ENCODE results near the gene HCN4. TPM values are rescaled to one million over a fixed set of nuclear protein-coding genes. Genes with fewer than 3 reads are reported as not detected.

Gene HCN4
- total RNA-seq, 1 donor from 2014 or later, result 0.06 TPM

DNA sequence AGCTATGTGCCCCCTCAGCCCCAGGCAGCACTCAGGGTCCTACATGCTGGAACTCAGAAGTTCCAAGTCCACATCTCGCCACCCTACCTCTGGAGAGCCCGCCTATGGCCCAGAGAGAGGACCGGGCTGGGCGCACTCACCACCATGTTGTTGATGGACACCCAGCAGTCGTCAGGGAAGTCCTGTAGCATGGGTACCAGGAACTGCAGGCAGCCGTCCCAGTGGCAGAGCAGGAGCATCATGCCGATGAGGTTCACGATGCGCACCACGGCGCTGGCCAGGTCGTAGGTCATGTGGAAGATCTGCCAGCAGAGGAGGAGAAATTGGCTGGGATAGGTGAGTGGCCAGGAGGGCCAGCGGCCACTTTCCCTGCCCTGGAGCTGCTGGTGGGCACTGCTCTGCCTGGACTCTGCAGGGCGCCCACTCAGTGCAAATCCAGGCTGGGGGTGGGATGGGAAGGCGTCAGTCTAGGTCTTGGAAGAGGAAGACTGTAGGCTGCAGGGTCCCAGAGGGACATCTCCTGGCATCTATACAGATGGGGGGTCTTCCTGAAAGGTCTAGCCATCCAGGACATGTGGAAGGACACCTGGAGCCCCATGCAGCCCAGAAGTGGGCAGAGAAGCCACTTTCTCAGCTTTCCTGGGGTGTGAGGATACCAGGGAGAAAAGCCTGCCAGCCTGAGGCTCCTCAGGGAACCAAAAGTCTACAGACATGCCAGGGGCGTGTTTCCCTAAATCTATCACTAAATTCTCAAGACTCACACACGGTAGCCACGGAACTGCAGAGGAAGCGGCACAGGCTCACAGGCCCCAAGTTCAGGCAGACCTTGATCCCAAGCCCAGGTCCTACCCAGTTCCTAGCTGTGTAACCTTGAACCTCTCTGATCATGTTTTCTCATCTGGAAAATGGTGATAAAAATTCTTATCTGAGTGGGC, 36.5 kb downstream of the HCN4 start:
- Histone ChIP-seq H3K36me3 (no peaks in the 10 kb centered on the region), H3K4me1 (no peaks in the 10 kb centered on the region), H3K27me3 (no peaks in the 10 kb centered on the region), H3K9me3 (no peaks in the 10 kb centered on the region), H3K4me3 (no peak overlapping the region), H3K27ac (no peak overlapping the region)
- TF ChIP-seq, protein P1, sequence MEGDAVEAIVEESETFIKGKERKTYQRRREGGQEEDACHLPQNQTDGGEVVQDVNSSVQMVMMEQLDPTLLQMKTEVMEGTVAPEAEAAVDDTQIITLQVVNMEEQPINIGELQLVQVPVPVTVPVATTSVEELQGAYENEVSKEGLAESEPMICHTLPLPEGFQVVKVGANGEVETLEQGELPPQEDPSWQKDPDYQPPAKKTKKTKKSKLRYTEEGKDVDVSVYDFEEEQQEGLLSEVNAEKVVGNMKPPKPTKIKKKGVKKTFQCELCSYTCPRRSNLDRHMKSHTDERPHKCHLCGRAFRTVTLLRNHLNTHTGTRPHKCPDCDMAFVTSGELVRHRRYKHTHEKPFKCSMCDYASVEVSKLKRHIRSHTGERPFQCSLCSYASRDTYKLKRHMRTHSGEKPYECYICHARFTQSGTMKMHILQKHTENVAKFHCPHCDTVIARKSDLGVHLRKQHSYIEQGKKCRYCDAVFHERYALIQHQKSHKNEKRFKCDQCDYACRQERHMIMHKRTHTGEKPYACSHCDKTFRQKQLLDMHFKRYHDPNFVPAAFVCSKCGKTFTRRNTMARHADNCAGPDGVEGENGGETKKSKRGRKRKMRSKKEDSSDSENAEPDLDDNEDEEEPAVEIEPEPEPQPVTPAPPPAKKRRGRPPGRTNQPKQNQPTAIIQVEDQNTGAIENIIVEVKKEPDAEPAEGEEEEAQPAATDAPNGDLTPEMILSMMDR (IDR thresholded peaks at IDR 0.05), result no peak
- intact Hi-C loops (cut with DNase I), result no loop called here
- ATAC-seq (no peak), DNase-seq (peak; percentile 60)

DNA sequence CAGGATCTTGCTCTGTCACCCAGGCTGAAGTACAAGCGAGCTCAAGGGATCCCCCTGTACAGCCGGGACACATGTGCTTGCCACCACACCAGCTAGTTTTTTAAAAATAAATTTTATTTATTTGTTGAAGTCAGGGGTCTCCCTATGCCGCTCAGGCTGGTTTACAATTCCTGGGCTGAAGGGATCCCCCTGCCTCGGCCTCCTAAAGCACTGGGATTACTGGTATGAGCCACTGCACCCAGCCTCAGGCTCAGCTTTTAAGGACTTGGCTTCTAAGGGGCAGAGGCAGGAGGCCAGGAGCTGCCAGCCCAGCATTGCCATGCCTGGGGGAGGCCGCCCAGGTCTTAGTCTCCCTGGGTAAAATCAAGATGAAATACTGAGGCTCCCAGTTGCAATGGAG, 37.3 kb downstream of the HCN4 start:
- intact Hi-C loops (cut with DNase I), result no loop called here
- H3K36me3 ChIP-seq, result no peaks in the 10 kb centered on the region
- H3K4me3 ChIP-seq, result no peak overlapping the region
- H3K9me3 ChIP-seq, result no peaks in the 10 kb centered on the region
- H3K27me3 ChIP-seq, result no peaks in the 10 kb centered on the region
- no peaks in the 10 kb centered on the region for H3K4me1 ChIP-seq
- ATAC-seq (no peak), DNase-seq (peak; percentile 32)
- TF ChIP-seq, protein P1 (IDR thresholded peaks at IDR 0.05), result no peak
- H3K27ac ChIP-seq, result no peak overlapping the region

DNA sequence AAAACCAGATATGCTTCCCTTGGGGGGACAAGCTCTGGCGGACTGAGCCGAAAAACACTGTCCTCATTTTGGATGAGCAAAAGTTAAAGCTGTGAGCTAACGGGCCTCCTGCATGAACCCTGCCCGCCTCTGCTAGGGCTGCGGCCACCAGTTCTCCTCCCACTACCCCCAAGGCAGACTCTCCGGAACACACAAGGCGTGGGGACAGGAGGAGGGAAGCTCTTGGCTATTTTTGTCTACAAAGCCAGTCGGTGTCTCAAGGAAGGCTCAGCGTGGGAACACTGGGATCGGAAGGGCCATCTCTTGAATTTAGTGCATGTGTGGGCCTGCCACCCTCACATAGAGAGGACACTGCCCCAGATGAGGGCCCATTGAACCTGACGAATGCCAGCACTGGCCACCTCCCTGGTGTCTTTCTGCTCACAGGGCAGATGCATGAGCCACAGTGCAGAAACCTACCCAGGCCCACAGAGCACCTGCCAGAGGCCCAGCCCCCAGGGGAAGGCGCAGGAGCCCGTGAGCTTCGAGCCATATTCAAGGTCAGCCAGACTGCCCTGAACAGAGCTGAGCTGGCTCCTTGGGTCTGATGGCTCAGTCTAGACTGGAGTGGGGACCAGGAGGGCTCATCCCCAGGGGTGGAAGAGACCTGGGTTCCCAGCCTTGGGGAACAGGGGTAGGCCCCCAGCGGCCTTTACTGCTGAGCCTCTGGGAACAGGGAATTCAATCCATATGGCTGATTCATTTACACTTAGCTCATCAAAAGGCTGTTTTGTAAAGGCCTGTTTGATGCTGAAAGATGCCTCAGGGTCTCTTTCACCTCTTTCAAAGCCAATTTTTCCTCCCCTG, 38.3 kb downstream of the HCN4 start:
- no peaks in the 10 kb centered on the region for H3K27me3 ChIP-seq
- intact Hi-C loops (cut with DNase I), result no loop called here
- TF ChIP-seq, protein P1 (IDR thresholded peaks at IDR 0.05), result no peak
- no peaks in the 10 kb centered on the region for H3K9me3 ChIP-seq
- DNase-seq, result peak; percentile 57
- no peak for ATAC-seq
- H3K36me3 ChIP-seq, result no peaks in the 10 kb centered on the region
- H3K4me1 ChIP-seq, result no peaks in the 10 kb centered on the region
- H3K27ac ChIP-seq, result no peak overlapping the region
- H3K4me3 ChIP-seq, result no peak overlapping the region

DNA sequence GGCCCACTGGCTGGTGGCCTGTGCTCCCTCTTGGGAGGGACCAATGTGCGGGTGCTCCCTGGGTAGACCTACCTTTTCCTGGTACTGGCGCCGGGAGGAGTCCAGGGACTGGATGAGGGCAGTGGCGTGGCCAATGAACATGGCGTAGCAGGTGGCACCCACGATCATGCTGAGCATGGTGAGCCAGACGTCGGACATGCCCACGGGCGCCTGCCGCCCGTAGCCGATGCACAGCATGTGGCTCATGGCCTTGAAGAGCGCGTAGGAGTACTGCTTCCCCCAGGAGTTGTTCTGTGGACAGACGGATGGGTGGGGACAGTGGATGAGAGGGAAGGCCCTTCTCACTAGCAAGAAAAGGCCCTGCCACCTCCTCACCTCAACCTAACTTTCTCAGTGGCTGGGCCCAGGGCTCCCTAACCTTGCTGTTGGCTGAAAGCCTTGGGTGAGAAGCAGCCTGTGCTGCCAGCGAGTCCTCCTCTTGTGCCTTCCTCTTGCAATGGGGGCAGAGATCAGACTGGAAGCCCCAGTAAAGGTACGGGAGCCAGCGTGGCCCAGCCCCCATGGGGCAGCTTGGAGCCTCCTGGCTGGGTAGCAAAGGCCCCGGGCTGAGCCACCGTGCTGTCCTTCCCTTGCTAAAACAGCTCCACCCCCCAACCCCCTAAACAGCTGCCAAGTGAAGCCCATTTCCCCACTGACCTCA, 39.1 kb downstream of the HCN4 start:
- Histone ChIP-seq H3K36me3 (no peaks in the 10 kb centered on the region), H3K9me3 (no peaks in the 10 kb centered on the region), H3K4me3 (no peak overlapping the region), H3K27ac (no peak overlapping the region), H3K27me3 (no peaks in the 10 kb centered on the region), H3K4me1 (no peaks in the 10 kb centered on the region)
- ATAC-seq (no peak), DNase-seq (peak; percentile 52)
- intact Hi-C loops (cut with DNase I), result no loop called here
- TF ChIP-seq, protein P1 (IDR thresholded peaks at IDR 0.05), result no peak

DNA sequence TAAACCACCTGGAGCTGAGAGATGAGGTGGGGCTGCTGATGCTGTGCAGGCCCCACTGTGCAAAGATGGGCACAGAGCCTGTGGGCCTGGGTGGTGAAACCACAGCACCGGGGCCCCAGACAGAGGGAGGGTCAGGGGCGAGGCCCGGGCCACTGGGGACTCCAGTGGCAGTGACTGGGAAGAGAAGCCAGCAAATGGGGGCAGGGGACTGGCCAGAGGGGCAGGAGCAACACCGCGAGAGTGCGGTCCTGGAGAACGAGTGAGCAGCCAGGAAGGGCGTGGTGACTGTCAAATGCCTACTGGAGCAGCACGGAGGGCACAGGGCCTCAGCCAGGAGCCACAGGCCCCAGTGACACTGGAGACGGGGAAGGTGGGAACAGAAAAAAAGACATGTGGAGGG, 39.8 kb downstream of the HCN4 start:
- ATAC-seq (no peak), DNase-seq (peak; percentile 40)
- no peaks in the 10 kb centered on the region for H3K4me1 ChIP-seq
- H3K4me3 ChIP-seq, result no peak overlapping the region
- H3K9me3 ChIP-seq, result no peaks in the 10 kb centered on the region
- TF ChIP-seq, protein P1 (IDR thresholded peaks at IDR 0.05), result no peak
- H3K27ac ChIP-seq, result no peak overlapping the region
- no peaks in the 10 kb centered on the region for H3K27me3 ChIP-seq
- intact Hi-C loops (cut with DNase I), result no loop called here
- H3K36me3 ChIP-seq, result no peaks in the 10 kb centered on the region

Data from upper lobe of right lung (tissue), 1 donor.